ENCODE results near the gene CELF5. TPM values are rescaled to one million over a fixed set of nuclear protein-coding genes. Genes with fewer than 3 reads are reported as not detected.
A peak's percentile ranks its signal among the peaks of the same experiment; 100 is the strongest.

Gene CELF5
- under 1 TPM; 0.06 to 0.20 TPM for total RNA-seq

GRCh38 chr19:3224346-3225168 lies at the start of gene CELF5:
CELF5 (plus strand) TSS chr19:3224661; CDS start chr19:3224740, 79 bp downstream.
- POLR2A ChIA-PET = no interaction called here
- peaks cover 30% of the 10 kb centered on the region for H3K27me3 Mint-ChIP-seq
- no peaks in the 10 kb centered on the region for H3K4me1 Mint-ChIP-seq
- no peaks in the 10 kb centered on the region for H3K9me3 Mint-ChIP-seq
- H3K4me3 Mint-ChIP-seq = no peak within 1 kb of the TSS
- CTCF ChIA-PET = interaction anchor here (0.7 kb wide), 1 partner anchor 1720 kb away, joined by 3 read pairs; no protein-coding TSS in a partner anchor
- peak; percentile 53 for DNase-seq
- no peaks in the 10 kb centered on the region for H3K36me3 Mint-ChIP-seq (ENCODE audit: low read depth)
- no peak within 1 kb of the TSS for H3K27ac Mint-ChIP-seq

- H3K36me3 Mint-ChIP-seq (ENCODE audit: low read depth) = peaks cover 29% of the 10 kb centered on the region
- peak overlapping the region; percentile 90 for H3K4me3 Mint-ChIP-seq
- H3K27me3 Mint-ChIP-seq = no peaks in the 10 kb centered on the region
- peaks cover 27% of the 10 kb centered on the region for H3K4me1 Mint-ChIP-seq
- no peaks in the 10 kb centered on the region for H3K9me3 Mint-ChIP-seq
- ChIA-PET CTCF (interaction anchor here (0.6 to 1.6 kb wide), 4 partner anchors 14 to 708 kb away, joined by 3 to 4 read pairs (median 3); no protein-coding TSS in a partner anchor), POLR2A (no interaction called here)
- peak overlapping the region; percentile 96 for H3K27ac Mint-ChIP-seq
- DNase-seq = peak; percentile 30
Observed at GRCh38 chr19:3175781-3176714, 48.4 kb upstream of the CELF5 start.

GRCh38 chr19:3176715-3177501 lies 47.6 kb upstream of the CELF5 start:
- H3K4me1 Mint-ChIP-seq = peaks cover 21% of the 10 kb centered on the region
- peaks cover 36% of the 10 kb centered on the region for H3K36me3 Mint-ChIP-seq (ENCODE audit: low read depth)
- H3K9me3 Mint-ChIP-seq = no peaks in the 10 kb centered on the region
- peak overlapping the region; percentile 90 for H3K4me3 Mint-ChIP-seq
- CTCF ChIA-PET = interaction anchor here (0.6 to 1.6 kb wide), 4 partner anchors 10 to 100 kb away, joined by 3 read pairs; no protein-coding TSS in a partner anchor
- peak overlapping the region; percentile 96 for H3K27ac Mint-ChIP-seq
- POLR2A ChIA-PET = interaction anchor here (0.7 kb wide), 1 partner anchor 39 kb away, joined by 3 read pairs; no protein-coding TSS in a partner anchor
- peak; percentile 78 for DNase-seq
- no peaks in the 10 kb centered on the region for H3K27me3 Mint-ChIP-seq

- CTCF ChIA-PET = no interaction called here
- peak within 1 kb of the TSS; percentile 98 for H3K27ac Mint-ChIP-seq
Observed at GRCh38 chr19:3178377-3178972, 46.0 kb upstream of the CELF5 start, which contains the start of gene S1PR4. S1PR4 (plus strand) TSS chr19:3178769; CDS start chr19:3178793, 24 bp downstream.

GRCh38 chr19:3178973-3179738 lies 45.3 kb upstream of the CELF5 start:
- DNase-seq = no peak
- Mint-ChIP-seq H3K27me3 (no peaks in the 10 kb centered on the region), H3K4me1 (peaks cover 35% of the 10 kb centered on the region), H3K4me3 (peak overlapping the region; percentile 100), H3K36me3 (ENCODE audit: low read depth) (peaks cover 52% of the 10 kb centered on the region), H3K27ac (peak overlapping the region; percentile 98), H3K9me3 (no peaks in the 10 kb centered on the region)
- ChIA-PET POLR2A (interaction anchor here (0.7 kb wide), 1 partner anchor 42 kb away, joined by 3 read pairs; no protein-coding TSS in a partner anchor), CTCF (no interaction called here)

More at GRCh38 chr19:3178377-3178972, 46.0 kb upstream of the CELF5 start, which contains the start of gene S1PR4:
- DNase-seq = peak; percentile 83
- POLR2A ChIA-PET = interaction anchor here (0.7 kb wide), 1 partner anchor 42 kb away, joined by 3 read pairs; no protein-coding TSS in a partner anchor
- peak within 1 kb of the TSS; percentile 100 for H3K4me3 Mint-ChIP-seq
- H3K36me3 Mint-ChIP-seq (ENCODE audit: low read depth) = peaks cover 46% of the 10 kb centered on the region
- no peaks in the 10 kb centered on the region for H3K27me3 Mint-ChIP-seq
- H3K9me3 Mint-ChIP-seq = no peaks in the 10 kb centered on the region
- peaks cover 29% of the 10 kb centered on the region for H3K4me1 Mint-ChIP-seq

- peaks cover 42% of the 10 kb centered on the region for H3K4me1 Mint-ChIP-seq
- peaks cover 58% of the 10 kb centered on the region for H3K36me3 Mint-ChIP-seq (ENCODE audit: low read depth)
- no peaks in the 10 kb centered on the region for H3K27me3 Mint-ChIP-seq
- H3K9me3 Mint-ChIP-seq = no peaks in the 10 kb centered on the region
- DNase-seq = peak; percentile 43
- POLR2A ChIA-PET = no interaction called here
- peak overlapping the region; percentile 100 for H3K4me3 Mint-ChIP-seq
- CTCF ChIA-PET = interaction anchor here (0.6 kb wide), 1 partner anchor 11 kb away, joined by 4 read pairs; no protein-coding TSS in a partner anchor
- H3K27ac Mint-ChIP-seq = peak overlapping the region; percentile 98
Observed at GRCh38 chr19:3179739-3180293, 44.6 kb upstream of the CELF5 start.

- Mint-ChIP-seq H3K27me3 (no peaks in the 10 kb centered on the region), H3K27ac (peak overlapping the region; percentile 85), H3K9me3 (no peaks in the 10 kb centered on the region), H3K36me3 (ENCODE audit: low read depth) (peaks cover 55% of the 10 kb centered on the region), H3K4me3 (peak overlapping the region; percentile 79), H3K4me1 (peaks cover 55% of the 10 kb centered on the region)
- ChIA-PET POLR2A (interaction anchor here (0.6 kb wide), 1 partner anchor 47 kb away, joined by 3 read pairs; no protein-coding TSS in a partner anchor), CTCF (interaction anchor here (0.6 to 2.4 kb wide), 6 partner anchors 13 to 222 kb away, joined by 3 to 7 read pairs (median 3); no protein-coding TSS in a partner anchor)
- DNase-seq = no peak
Observed at GRCh38 chr19:3183721-3184641, 40.5 kb upstream of the CELF5 start.

- Mint-ChIP-seq H3K27ac (peak overlapping the region; percentile 86), H3K36me3 (ENCODE audit: low read depth) (peaks cover 47% of the 10 kb centered on the region), H3K9me3 (no peaks in the 10 kb centered on the region), H3K27me3 (no peaks in the 10 kb centered on the region), H3K4me3 (peak overlapping the region; percentile 79), H3K4me1 (peaks cover 61% of the 10 kb centered on the region)
- DNase-seq = peak; percentile 80
- CTCF ChIA-PET = interaction anchor here (0.6 to 2.4 kb wide), 3 partner anchors 14 to 223 kb away, joined by 3 to 7 read pairs (median 4); no protein-coding TSS in a partner anchor
- POLR2A ChIA-PET = interaction anchor here (0.6 kb wide), 1 partner anchor 48 kb away, joined by 3 read pairs; no protein-coding TSS in a partner anchor
Observed at GRCh38 chr19:3184847-3185460, 39.5 kb upstream of the CELF5 start.

GRCh38 chr19:3185461-3186159 lies 38.9 kb upstream of the CELF5 start, which contains the start of gene NCLN:
NCLN (plus strand) TSS chr19:3185930; CDS start chr19:3186031, 101 bp downstream.
- peaks cover 40% of the 10 kb centered on the region for H3K36me3 Mint-ChIP-seq (ENCODE audit: low read depth)
- ChIA-PET POLR2A (no interaction called here), CTCF (interaction anchor here (2.4 kb wide), 1 partner anchor 39 kb away, joined by 7 read pairs; no protein-coding TSS in a partner anchor)
- peak; percentile 93 for DNase-seq
- H3K27ac Mint-ChIP-seq = peak within 1 kb of the TSS; percentile 89
- H3K27me3 Mint-ChIP-seq = no peaks in the 10 kb centered on the region
- no peaks in the 10 kb centered on the region for H3K9me3 Mint-ChIP-seq
- peak within 1 kb of the TSS; percentile 88 for H3K4me3 Mint-ChIP-seq
- H3K4me1 Mint-ChIP-seq = peaks cover 61% of the 10 kb centered on the region

Measured in activated CD4-positive, alpha-beta T cell treated with anti-CD3 and anti-CD28 coated beads, Interleukin-2, amount 10 ng/mL, durations not matched to agents 7 days and 5 days (primary cell).